ENCODE results near the gene SYTL3. TPM values are rescaled to one million over a fixed set of nuclear protein-coding genes. Genes with fewer than 3 reads are reported as not detected.
"Not testable (repeated sequence)": the region's sequence is repeated elsewhere in the genome, so short reads cannot be mapped to it uniquely, and the experiment has no call there.

SYTL3 gene
- total RNA-seq: 13.9 TPM
- long read RNA-seq, partial matches to known transcripts: 6 of 23 reads
- long read RNA-seq, other reads (novel, unspliced or antisense): 15 of 23 reads

- no peaks in the 10 kb centered on the region for H3K27me3 ChIP-seq (ENCODE audit: low read depth)
- peak within 1 kb of the TSS; percentile 4 for H3K4me3 ChIP-seq
- peak; percentile 80 for DNase-seq
- no peak for TF ChIP-seq CTCF (IDR thresholded peaks at IDR 0.05)
- no peaks in the 10 kb centered on the region for H3K9me3 ChIP-seq
- peak; percentile 55 to 76 for ATAC-seq
- H3K27ac ChIP-seq: peak within 1 kb of the TSS; percentile 76
- H3K36me3 ChIP-seq: no peaks in the 10 kb centered on the region
- peaks cover 28% of the 10 kb centered on the region for H3K4me1 ChIP-seq
- intact Hi-C loops (cut with DNase I): no loop called here
Observed at GRCh38 chr6:158649289-158650143, at the start of gene SYTL3. Gene SYTL3 (plus strand): TSS chr6:158650054. CDS start chr6:158663269, 13,215 bp downstream.

- no peak for DNase-seq
- Histone ChIP-seq H3K4me3 (no peak overlapping the region), H3K4me1 (peaks cover 5% of the 10 kb centered on the region), H3K27ac (no peak overlapping the region), H3K36me3 (peaks cover 72% of the 10 kb centered on the region), H3K27me3 (ENCODE audit: low read depth) (no peaks in the 10 kb centered on the region), H3K9me3 (no peaks in the 10 kb centered on the region)
- intact Hi-C loops (cut with DNase I): no loop called here
- ATAC-seq: no peak
- no peak for TF ChIP-seq CTCF (IDR thresholded peaks at IDR 0.05)
Observed at GRCh38 chr6:158603261-158604047, 46.4 kb upstream of the SYTL3 start.

- intact Hi-C loops (cut with DNase I): no loop called here
- no peak overlapping the region for H3K27ac ChIP-seq
- ATAC-seq (no peak), DNase-seq (no peak)
- TF ChIP-seq CTCF (IDR thresholded peaks at IDR 0.05): no peak
- no peaks in the 10 kb centered on the region for H3K9me3 ChIP-seq
- peaks cover 78% of the 10 kb centered on the region for H3K36me3 ChIP-seq
- H3K4me1 ChIP-seq: peaks cover 5% of the 10 kb centered on the region
- H3K27me3 ChIP-seq (ENCODE audit: low read depth): no peaks in the 10 kb centered on the region
- no peak overlapping the region for H3K4me3 ChIP-seq
Observed at GRCh38 chr6:158604048-158604406, 45.8 kb upstream of the SYTL3 start.

- intact Hi-C loops (cut with DNase I): no loop called here
- H3K4me1 ChIP-seq: peaks cover 5% of the 10 kb centered on the region
- no peaks in the 10 kb centered on the region for H3K27me3 ChIP-seq (ENCODE audit: low read depth)
- no peaks in the 10 kb centered on the region for H3K9me3 ChIP-seq
- peaks cover 79% of the 10 kb centered on the region for H3K36me3 ChIP-seq
- no peak overlapping the region for H3K4me3 ChIP-seq
- peak; percentile 39 for DNase-seq
- ATAC-seq: peak; percentile 74 to 77
- H3K27ac ChIP-seq: no peak overlapping the region
- peak; percentile 69 for TF ChIP-seq CTCF (IDR thresholded peaks at IDR 0.05)
Observed at GRCh38 chr6:158605266-158605878, 44.5 kb upstream of the SYTL3 start.

GRCh38 chr6:158606011-158606410, 43.8 kb upstream of the SYTL3 start:
- not testable (repeated sequence) for ATAC-seq

More at GRCh38 chr6:158606011-158606410, 43.8 kb upstream of the SYTL3 start:
- H3K4me1 ChIP-seq; intact Hi-C loops (cut with DNase I); H3K27ac ChIP-seq; H3K4me3 ChIP-seq; H3K9me3 ChIP-seq; H3K27me3 ChIP-seq (ENCODE audit: low read depth); DNase-seq: not testable (repeated sequence)
- peaks cover 79% of the 10 kb centered on the region for H3K36me3 ChIP-seq
